ENCODE measurements around the gene TMEM18. TPM values are rescaled to one million over a fixed set of nuclear protein-coding genes. Genes with fewer than 3 reads are reported as not detected.

The TMEM18 gene
- total RNA-seq, 1 donor from 2014 or later = 29.0 TPM

- DNase-seq = no peak
Measured at GRCh38 chr2:671787-672605, 5.2 kb downstream of the TMEM18 start.

- no peak for DNase-seq
Measured at GRCh38 chr2:671072-671471, 6.1 kb downstream of the TMEM18 start.

GRCh38 chr2:670637-671036, 6.6 kb downstream of the TMEM18 start:
- no peak for DNase-seq

GRCh38 chr2:669323-669722, 7.9 kb downstream of the TMEM18 start:
- no peak for DNase-seq

GRCh38 chr2:668000-668398, 9.2 kb downstream of the TMEM18 start:
- no peak for DNase-seq

GRCh38 chr2:667332-667999, 9.7 kb downstream of the TMEM18 start:
- DNase-seq = peak; percentile 14

- no peak for DNase-seq
Measured at GRCh38 chr2:666441-666840, 10.8 kb downstream of the TMEM18 start.

GRCh38 chr2:665340-666073, 11.7 kb downstream of the TMEM18 start:
- DNase-seq = no peak

- DNase-seq = no peak
Measured at GRCh38 chr2:664063-664462, 13.1 kb downstream of the TMEM18 start.

GRCh38 chr2:663221-663620, 14.0 kb downstream of the TMEM18 start:
- no peak for DNase-seq

GRCh38 chr2:661360-661635, 15.9 kb downstream of the TMEM18 start:
- DNase-seq = no peak

GRCh38 chr2:660586-661359, 16.4 kb downstream of the TMEM18 start:
- peak; percentile 11 for DNase-seq

GRCh38 chr2:660029-660428, 17.2 kb downstream of the TMEM18 start:
- DNase-seq = no peak

GRCh38 chr2:658426-658825, 18.8 kb downstream of the TMEM18 start:
- DNase-seq = no peak

- DNase-seq = no peak
Measured at GRCh38 chr2:657766-658165, 19.4 kb downstream of the TMEM18 start.

GRCh38 chr2:656676-657075, 20.5 kb downstream of the TMEM18 start:
- DNase-seq = no peak

GRCh38 chr2:655626-656025, 21.6 kb downstream of the TMEM18 start:
- no peak for DNase-seq

GRCh38 chr2:654896-655295, 22.3 kb downstream of the TMEM18 start:
- no peak for DNase-seq

GRCh38 chr2:653645-654425, 23.4 kb downstream of the TMEM18 start:
- DNase-seq = no peak

GRCh38 chr2:652881-653480, 24.2 kb downstream of the TMEM18 start:
- DNase-seq = no peak

GRCh38 chr2:651951-652373, 25.2 kb downstream of the TMEM18 start:
- DNase-seq = peak; percentile 78

Measured in tongue (tissue), 2 donors.